ENCODE results near the gene VANGL2.

GRCh38 chr1:160459687-160460086 lies 59.3 kb downstream of the VANGL2 start:
- no peak for TF ChIP-seq POLR2AphosphoS5 (IDR thresholded peaks at IDR 0.05; ENCODE audit: low read depth, low read length)
- no peak for TF ChIP-seq POLR2A (IDR thresholded peaks at IDR 0.05; ENCODE audit: low read depth, low read length)
- no peak for TF ChIP-seq TAF1 (IDR thresholded peaks at IDR 0.05; ENCODE audit: borderline replicate concordance, low read depth, low read length)
